ENCODE results near the gene MT1A.

- TF ChIP-seq CTCF (IDR thresholded peaks at IDR 0.05; ENCODE audit: extremely low read depth in 1 of 2, insufficient read depth in 1 of 2, low read depth in 1 of 2, low read length in 2 of 2) (no peak), POLR2A (IDR thresholded peaks at IDR 0.05; ENCODE audit: low read depth, low read length) (no peak), MAX (IDR thresholded peaks at IDR 0.05; ENCODE audit: insufficient read depth, insufficient read length) (no peak), POLR2AphosphoS5 (IDR thresholded peaks at IDR 0.05; ENCODE audit: insufficient read depth, low read depth, low read length) (no peak), MYC (IDR thresholded peaks at IDR 0.05; ENCODE audit: low read depth, low read length) (no peak), EZH2 (IDR thresholded peaks at IDR 0.05; ENCODE audit: borderline replicate concordance, low read depth, low read length, severe bottlenecking) (no peak), FOS (IDR thresholded peaks at IDR 0.05; ENCODE audit: borderline replicate concordance, insufficient read depth, low read length) (no peak), JUN (IDR thresholded peaks at IDR 0.05; ENCODE audit: borderline replicate concordance, insufficient read depth, insufficient read length, low read depth) (no peak), GATA2 (IDR thresholded peaks at IDR 0.05; ENCODE audit: insufficient read depth, insufficient read length, low read depth, low read length) (no peak)
Observed at GRCh38 chr16:56653218-56653617, 14.8 kb downstream of the MT1A start.
